H1 (cell line): ENCODE results near the gene MRPL32. TPM values are rescaled to one million over a fixed set of nuclear protein-coding genes. Genes with fewer than 3 reads are reported as not detected.
A peak's percentile ranks its signal among the peaks of the same experiment; 100 is the strongest.

Experiments
- CTCF ChIA-PET: fragments of 300-600 bp; sonication (Branson Sonifier 250); formaldehyde crosslinking; loops from one replicate; lab custom pipeline; 2021; ENCODE audit not compliant: partially characterized antibody; lab: Charles Lee
- POLR2A ChIA-PET: fragments of 300-600 bp; sonication (Branson Sonifier 250); formaldehyde crosslinking; loops from one replicate; lab custom pipeline; 2021; ENCODE audit warnings: inconsistent platforms; ENCODE audit not compliant: partially characterized antibody; lab: Charles Lee
- DNase-seq, 2 experiments: peaks; one replicate each; pipeline versions ENCODE4 v3.0.0 to v3.0.0-alpha.2; 2010 to 2022; ENCODE audit warnings: low spot score in 2 of 2, low read depth in 1 of 2, mixed read lengths in 1 of 2
- FAIRE-seq: peaks from 2 replicates; lab custom pipeline; 2011; peaks lifted over from hg19 to GRCh38; lab: Jason Lieb, UNC
- H2AFZ ChIP-seq: 2 replicates; pipeline ENCODE4 v1.8.1; 2012; ENCODE audit warnings: low read length, inconsistent platforms
- H2AK5ac ChIP-seq: 2 replicates; pipeline ENCODE4 v1.6.1; 2013; ENCODE audit warnings: low read depth, low read length
- H2BK120ac ChIP-seq: replicated peaks from 2 replicates; pipeline ENCODE3; 2013; ENCODE audit warnings: low read depth, low read length, inconsistent platforms
- H2BK12ac ChIP-seq: 2 replicates; pipeline ENCODE4 v1.6.1; 2013; ENCODE audit warnings: low read depth, low read length
- H2BK15ac ChIP-seq: 2 replicates; pipeline ENCODE4 v1.6.1; 2013; ENCODE audit warnings: low read length
- H2BK20ac ChIP-seq: 2 replicates; pipeline ENCODE4 v1.6.1; 2013; ENCODE audit warnings: low read length
- H2BK5ac ChIP-seq: 2 replicates; pipeline ENCODE4 v1.6.1; 2013; ENCODE audit warnings: low read depth, low read length
- H3K14ac ChIP-seq: 2 replicates; pipeline ENCODE4 v1.6.1; 2013; ENCODE audit warnings: inconsistent platforms; ENCODE audit not compliant: insufficient read length
- H3K18ac ChIP-seq: 2 replicates; pipeline ENCODE4 v1.6.1; 2013; ENCODE audit warnings: low read length; ENCODE audit errors: extremely low read depth
- H3K23ac ChIP-seq: 2 replicates; pipeline ENCODE4 v1.6.1; 2013; ENCODE audit warnings: inconsistent platforms; ENCODE audit not compliant: insufficient read length
- H3K23me2 ChIP-seq: 2 replicates; pipeline ENCODE4 v1.6.1; 2013; ENCODE audit warnings: low read depth, low read length
- H3K27ac ChIP-seq: 2 replicates; pipeline ENCODE4 v1.6.1; 2011; ENCODE audit warnings: low read depth, low read length, inconsistent platforms
- H3K27me3 ChIP-seq, 4 experiments: replicated peaks in 1 of 4; 1 replicate in 1 of 4; 2 replicates in 3 of 4; pipeline versions ENCODE4 v1.6.1 to v1.8.1; 2011 to 2013; ENCODE audit warnings: low read length in 3 of 4, mild to moderate bottlenecking in 3 of 4, inconsistent platforms in 2 of 4, mixed read lengths in 2 of 4, moderate library complexity in 1 of 4; ENCODE audit not compliant: control insufficient read depth in 3 of 4, insufficient read depth in 3 of 4; ENCODE audit errors: extremely low read depth in 1 of 4
- H3K36me3 ChIP-seq, 4 experiments: 2 replicates each; pipeline versions ENCODE4 v1.6.1 to v1.8.1; 2011 to 2013; ENCODE audit warnings: mild to moderate bottlenecking in 4 of 4, low read length in 3 of 4, moderate library complexity in 2 of 4, control low read depth in 1 of 4, inconsistent platforms in 1 of 4; ENCODE audit not compliant: insufficient read depth in 4 of 4, control insufficient read depth in 2 of 4
- H3K4ac ChIP-seq: replicated peaks from 2 replicates; pipeline ENCODE3; 2013; ENCODE audit warnings: low read length, low read depth, mixed read lengths, inconsistent platforms; ENCODE audit not compliant: insufficient read length
- H3K4me1 ChIP-seq, 4 experiments: replicated peaks in 1 of 4; 1 replicate in 1 of 4; 2 replicates in 3 of 4; pipeline versions ENCODE4 v1.6.1 to v1.8.1; 2011 to 2013; ENCODE audit warnings: low read length in 3 of 4, inconsistent platforms in 2 of 4, mixed read lengths in 1 of 4; ENCODE audit not compliant: insufficient read depth in 4 of 4, control insufficient read depth in 3 of 4
- H3K4me2 ChIP-seq, 2 experiments: 2 replicates each; pipeline versions ENCODE4 v1.6.1 to v1.8.1; 2011 to 2013; ENCODE audit warnings: low read depth in 2 of 2, low read length in 2 of 2, control low read depth in 1 of 2, inconsistent platforms in 1 of 2, mild to moderate bottlenecking in 1 of 2; ENCODE audit not compliant: insufficient read depth in 1 of 2
- H3K4me3 ChIP-seq, 4 experiments: fragments of 200-600, 300-600 bp in 1 of 4; sonication (generic), shearing (Covaris generic), sonication (Bioruptor Twin) in 1 of 4; 2 replicates each; pipeline versions ENCODE4 v1.5.1 to v1.8.1; 2011 to 2016; ENCODE audit warnings: low read length in 4 of 4, low read depth in 3 of 4, control low read depth in 2 of 4, inconsistent platforms in 2 of 4, mild to moderate bottlenecking in 2 of 4, mixed read lengths in 1 of 4, moderate library complexity in 1 of 4; ENCODE audit not compliant: insufficient read depth in 2 of 4; ENCODE audit errors: extremely low read depth in 1 of 4
- H3K56ac ChIP-seq: replicated peaks from 2 replicates; pipeline ENCODE3; 2013; ENCODE audit warnings: low read depth, mild to moderate bottlenecking, mixed read lengths, low read length, inconsistent platforms; ENCODE audit not compliant: insufficient read length
- H3K79me1 ChIP-seq: 2 replicates; pipeline ENCODE4 v1.6.1; 2013; ENCODE audit warnings: low read depth, low read length, control low read depth
- H3K79me2 ChIP-seq, 2 experiments: 2 replicates each; pipeline versions ENCODE4 v1.6.1 to v1.8.1; 2012 to 2013; ENCODE audit warnings: low read length in 2 of 2, mild to moderate bottlenecking in 2 of 2, inconsistent platforms in 1 of 2; ENCODE audit not compliant: insufficient read depth in 2 of 2, control insufficient read depth in 1 of 2
- H3K9ac ChIP-seq, 4 experiments: replicated peaks in 1 of 4; 1 replicate in 1 of 4; 2 replicates in 3 of 4; pipeline versions ENCODE4 v1.6.1 to v1.8.1; 2011 to 2013; ENCODE audit warnings: low read depth in 3 of 4, low read length in 3 of 4, control low read depth in 2 of 4, mild to moderate bottlenecking in 2 of 4, moderate library complexity in 2 of 4, inconsistent platforms in 1 of 4; ENCODE audit errors: extremely low read depth in 1 of 4
- H3K9me3 ChIP-seq, 2 experiments: 2 replicates each; pipeline versions ENCODE4 v1.6.1 to v1.8.1; 2012 to 2013; ENCODE audit warnings: mild to moderate bottlenecking in 2 of 2, moderate library complexity in 2 of 2, control low read depth in 1 of 2, inconsistent platforms in 1 of 2, low read depth in 1 of 2, low read length in 1 of 2, mixed read lengths in 1 of 2; ENCODE audit not compliant: insufficient read depth in 2 of 2
- H4K20me1 ChIP-seq, 2 experiments: replicated peaks in 1 of 2; 2 replicates each; pipeline versions ENCODE3 to v1.8.1; 2011 to 2013; ENCODE audit warnings: inconsistent platforms in 2 of 2, low read length in 2 of 2, mild to moderate bottlenecking in 1 of 2; ENCODE audit not compliant: insufficient read depth in 2 of 2, control insufficient read depth in 1 of 2
- H4K5ac ChIP-seq: 2 replicates; pipeline ENCODE4 v1.6.1; 2013; ENCODE audit warnings: low read length, low read depth, mixed read lengths, inconsistent platforms; ENCODE audit not compliant: insufficient read length
- H4K8ac ChIP-seq: 2 replicates; pipeline ENCODE4 v1.8.0; 2013; ENCODE audit warnings: mild to moderate bottlenecking, moderate library complexity, low read length, inconsistent platforms; ENCODE audit not compliant: insufficient read depth; ENCODE audit errors: extremely low read depth
- H4K91ac ChIP-seq: replicated peaks from 2 replicates; pipeline ENCODE3; 2013; ENCODE audit warnings: low read length, mixed read lengths, inconsistent platforms; ENCODE audit not compliant: insufficient read length
- GABPA ChIP-seq: IDR thresholded peaks from 2 replicates; pipeline ENCODE4 v1.6.1; 2011; ENCODE audit warnings: mild to moderate bottlenecking, low read length, moderate library complexity, borderline replicate concordance; ENCODE audit not compliant: insufficient read depth
- JUND ChIP-seq: IDR thresholded peaks from 2 replicates; pipeline ENCODE4 v1.6.1; 2011; ENCODE audit warnings: mild to moderate bottlenecking, improper control_type of control experiment, low read length
- KDM4A ChIP-seq: IDR thresholded peaks from one replicate; pipeline ENCODE4 v1.7.1; 2012; ENCODE audit warnings: low read depth, mild to moderate bottlenecking, moderate library complexity, low read length, inconsistent platforms; ENCODE audit not compliant: severe bottlenecking
- POLR2A ChIP-seq, 2 experiments: IDR thresholded peaks; 1 replicate in 1 of 2; 2 replicates in 1 of 2; pipeline ENCODE4 v1.6.1; 2011; ENCODE audit warnings: low read depth in 2 of 2, low read length in 2 of 2, mild to moderate bottlenecking in 2 of 2; ENCODE audit errors: control extremely low read depth in 1 of 2
- POU5F1 ChIP-seq: IDR thresholded peaks from 2 replicates; pipeline ENCODE4 v1.6.1; 2011; ENCODE audit warnings: low read depth, mild to moderate bottlenecking, low read length, moderate library complexity
- SAP30 ChIP-seq: fragments of 300-600 bp; sonication (generic); IDR thresholded peaks from 2 replicates; pipeline ENCODE4 v1.7.1; 2012; ENCODE audit warnings: low read length, moderate library complexity, mild to moderate bottlenecking, inconsistent platforms; ENCODE audit not compliant: insufficient read depth, insufficient replicate concordance
- SP1 ChIP-seq: IDR thresholded peaks from 2 replicates; pipeline ENCODE4 v1.6.1; 2011; ENCODE audit warnings: low read depth, low read length
- SRF ChIP-seq: IDR thresholded peaks from 2 replicates; pipeline ENCODE4 v1.6.1; 2011; ENCODE audit warnings: mild to moderate bottlenecking, low read depth, low read length, moderate library complexity
- WGBS, 2 experiments: shearing (Covaris generic) in 1 of 2; methylation state at CpG; one replicate each; pipeline versions ENCODE4 v1.1.6 to v1.1.7; 2013 to 2015; ENCODE audit warnings: low lambda C conversion rate in 2 of 2, mixed read lengths in 2 of 2, inconsistent platforms in 1 of 2, low coverage in 1 of 2, missing lambda C conversion rate in 1 of 2; ENCODE audit not compliant: insufficient replicate concordance in 2 of 2, insufficient coverage in 1 of 2, insufficient read length in 1 of 2; ENCODE audit errors: extremely low coverage in 1 of 2, missing lambda C conversion rate in 1 of 2; 5-methylcytosine and 5-hydroxymethylcytosine counted together
- polyA plus RNA-seq, 7 experiments: library from polyadenylated mRNA; depleted of rRNA in 3 of 7; stranded (reverse) in 5 of 7; unstranded in 2 of 7; fragments of >200 nt in 5 of 7; fragments of 200-250 nt in 2 of 7; gene quantifications; 1 replicate in 5 of 7; 2 replicates in 1 of 7; 4 replicates in 1 of 7; pipeline versions ENCODE4 v1.2.1 to v1.2.3, GENCODE V29; 2011 to 2013; ENCODE audit warnings: missing spikeins in 2 of 7, mixed read lengths in 2 of 7
- total RNA-seq: library from RNA; stranded (reverse); fragmentation: NEBNext Ultra II Directional; extraction: Animal tissue kit (Norgen Biotek cat#: 25700); gene quantifications from 2 replicates; pipeline ENCODE4 v1.2.1, GENCODE V29; 2021
- TF ChIP-seq, protein P1 (sequence below), 3 experiments: IDR thresholded peaks; 1 replicate in 2 of 3; 2 replicates in 1 of 3; pipeline versions ENCODE4 v1.5.1 to v1.6.1; 2011; ENCODE audit warnings: low read length in 3 of 3, mild to moderate bottlenecking in 3 of 3, inconsistent platforms in 2 of 3, low read depth in 1 of 3, moderate library complexity in 1 of 3; ENCODE audit not compliant: insufficient read depth in 1 of 3; ENCODE audit errors: control extremely low read depth in 1 of 3

The MRPL32 gene
- total and polyA plus RNA-seq, 2 of the 8 experiments (the other 6 are each of a cell fraction or from before 2014, with no cell fraction given) = 50.9 to 97.2 TPM

DNA sequence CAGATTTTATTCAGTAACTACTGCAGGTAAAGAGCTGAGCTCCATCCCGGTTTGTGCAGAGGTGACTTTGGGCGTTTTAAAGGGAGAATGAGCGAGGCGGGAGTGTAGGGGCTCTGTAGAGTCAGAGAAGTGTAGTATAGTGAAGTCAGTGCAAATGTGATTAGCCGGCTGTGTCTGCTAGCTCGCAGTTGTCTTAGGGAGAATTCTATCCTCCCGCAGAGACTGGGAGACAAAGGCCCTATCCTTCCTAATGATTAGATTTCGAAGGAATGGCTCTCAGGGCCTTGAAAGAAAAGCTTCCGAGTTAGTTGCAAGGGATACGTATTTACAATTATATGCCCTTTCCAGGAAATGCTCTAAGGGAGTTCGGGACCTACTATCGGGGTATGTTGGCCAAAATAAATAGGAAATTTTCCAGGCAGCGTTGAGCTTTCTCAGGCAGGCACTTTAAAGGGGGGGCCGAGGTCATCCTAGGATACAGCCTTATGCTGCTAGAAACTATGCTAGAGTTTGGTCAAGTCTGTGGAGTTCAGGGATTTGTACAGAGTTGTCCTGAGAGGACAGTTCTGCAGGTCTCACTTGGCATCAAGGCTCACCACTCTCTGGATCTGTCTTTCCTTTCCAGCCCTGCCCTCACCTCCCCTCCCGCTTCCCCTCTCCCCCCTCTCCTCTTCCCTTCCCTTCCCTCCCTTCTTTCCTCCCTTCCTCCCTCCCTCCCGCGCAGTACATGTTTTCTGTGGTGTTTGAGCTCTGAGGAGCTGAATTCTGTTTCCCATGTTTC, 825 bp downstream of the MRPL32 start:
- Histone ChIP-seq H2BK5ac (peak overlapping the region; percentile 29; the same call in 1 of the 2 replicates), H3K23ac (no peak overlapping the region), H4K91ac (no peak overlapping the region), H2BK120ac (no peak overlapping the region), H2AK5ac (no peak overlapping the region), H4K5ac (no peak overlapping the region), H3K4me1 (peaks cover 0 to 4% (median 0%) of the 10 kb centered on the region in 4 experiments; a peak in 2 of 7 replicates), H2BK12ac (no peak overlapping the region; the same call in 1 of the 2 replicates), H2BK20ac (no peak overlapping the region), H3K56ac (no peak overlapping the region), H3K79me2 (peaks cover 33 to 68% of the 10 kb centered on the region in 2 experiments), H3K4me2 (peak overlapping the region; percentile 82 to 87), H3K9me3 (no peaks in the 10 kb centered on the region), H4K20me1 (peaks cover 4 to 6% of the 10 kb centered on the region in 2 experiments), H3K9ac (peak overlapping the region; percentile 76 to 95 (median 90)), H3K4ac (no peak overlapping the region), H3K36me3 (peaks cover 9 to 32% (median 25%) of the 10 kb centered on the region in 4 experiments), H2BK15ac (no peak overlapping the region), H3K27me3 (no peaks in the 10 kb centered on the region), H3K14ac (no peak overlapping the region), H3K23me2 (peaks cover 9% of the 10 kb centered on the region; the same call in 1 of the 2 replicates), H3K4me3 (peak overlapping the region; percentile 83 to 98 (median 94)), H4K8ac (no peak overlapping the region), H3K27ac (peak overlapping the region; percentile 89), H3K18ac (no peak overlapping the region), H2AFZ (no peak overlapping the region), H3K79me1 (no peaks in the 10 kb centered on the region)
- ChIA-PET CTCF (interaction anchor here (0.8 to 3.5 kb wide), 12 partner anchors 8 to 905 kb away, joined by 3 to 9 read pairs (median 4); no protein-coding TSS in a partner anchor), POLR2A (interaction anchor here (0.6 to 13.6 kb wide), 17 partner anchors 8 to 707 kb away, joined by 3 to 112 read pairs (median 4); partner anchors contain the start of gene C7orf25)
- WGBS, 2 experiments = 5% methylated on average over 17 of the region's 17 CpGs; no CpG with 5 or more reads in 1 of the 2 experiments
- no peak for FAIRE-seq
- no peak for DNase-seq
- TF ChIP-seq, protein P1, sequence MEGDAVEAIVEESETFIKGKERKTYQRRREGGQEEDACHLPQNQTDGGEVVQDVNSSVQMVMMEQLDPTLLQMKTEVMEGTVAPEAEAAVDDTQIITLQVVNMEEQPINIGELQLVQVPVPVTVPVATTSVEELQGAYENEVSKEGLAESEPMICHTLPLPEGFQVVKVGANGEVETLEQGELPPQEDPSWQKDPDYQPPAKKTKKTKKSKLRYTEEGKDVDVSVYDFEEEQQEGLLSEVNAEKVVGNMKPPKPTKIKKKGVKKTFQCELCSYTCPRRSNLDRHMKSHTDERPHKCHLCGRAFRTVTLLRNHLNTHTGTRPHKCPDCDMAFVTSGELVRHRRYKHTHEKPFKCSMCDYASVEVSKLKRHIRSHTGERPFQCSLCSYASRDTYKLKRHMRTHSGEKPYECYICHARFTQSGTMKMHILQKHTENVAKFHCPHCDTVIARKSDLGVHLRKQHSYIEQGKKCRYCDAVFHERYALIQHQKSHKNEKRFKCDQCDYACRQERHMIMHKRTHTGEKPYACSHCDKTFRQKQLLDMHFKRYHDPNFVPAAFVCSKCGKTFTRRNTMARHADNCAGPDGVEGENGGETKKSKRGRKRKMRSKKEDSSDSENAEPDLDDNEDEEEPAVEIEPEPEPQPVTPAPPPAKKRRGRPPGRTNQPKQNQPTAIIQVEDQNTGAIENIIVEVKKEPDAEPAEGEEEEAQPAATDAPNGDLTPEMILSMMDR (IDR thresholded peaks at IDR 0.05; ENCODE audit: control extremely low read depth in 1 of 3, insufficient read depth in 1 of 3, low read depth in 1 of 3, low read length in 3 of 3) = no peak
- TF ChIP-seq SP1 (no peak), POLR2A (IDR thresholded peaks at IDR 0.05; ENCODE audit: control extremely low read depth in 1 of 2, low read depth in 2 of 2, low read length in 2 of 2) (peak in 1 of 2 experiments; percentile 48; a peak in 1 of 3 replicates), JUND (no peak), GABPA (no peak), POU5F1 (no peak), KDM4A (peak; percentile 1), SRF (no peak), SAP30 (no peak)
